Stimulated activated CD4-positive, alpha-beta T cell treated with anti-CD3 and anti-CD28 coated beads, Interleukin-15, amount 100 ng/mL, for 24 hours (primary cell): ENCODE measurements around the gene FN1.

Source experiments
- DNase-seq: peaks from one replicate; pipeline ENCODE4 v3.0.0-alpha.2; 2020

Gene FN1

DNA sequence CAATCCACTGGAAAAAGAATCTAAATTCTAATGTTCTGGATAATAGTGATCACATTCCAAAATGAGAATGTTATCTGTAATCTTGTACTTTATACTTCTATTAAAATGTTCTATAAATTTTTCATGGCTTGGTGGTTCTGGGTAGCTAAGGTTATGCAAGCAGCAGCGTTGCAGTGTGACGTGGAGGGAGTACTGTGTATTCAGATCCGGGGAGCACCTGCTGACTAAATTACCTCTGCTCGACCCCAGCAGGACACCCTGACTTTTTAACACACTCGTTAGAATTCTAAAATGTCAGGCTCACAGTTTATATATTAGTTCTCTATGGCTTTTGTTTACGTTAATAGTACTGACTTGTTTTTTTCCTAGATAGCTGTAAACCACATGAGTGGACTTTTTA, 111.1 kb downstream of the FN1 start:
- no peak for DNase-seq

DNA sequence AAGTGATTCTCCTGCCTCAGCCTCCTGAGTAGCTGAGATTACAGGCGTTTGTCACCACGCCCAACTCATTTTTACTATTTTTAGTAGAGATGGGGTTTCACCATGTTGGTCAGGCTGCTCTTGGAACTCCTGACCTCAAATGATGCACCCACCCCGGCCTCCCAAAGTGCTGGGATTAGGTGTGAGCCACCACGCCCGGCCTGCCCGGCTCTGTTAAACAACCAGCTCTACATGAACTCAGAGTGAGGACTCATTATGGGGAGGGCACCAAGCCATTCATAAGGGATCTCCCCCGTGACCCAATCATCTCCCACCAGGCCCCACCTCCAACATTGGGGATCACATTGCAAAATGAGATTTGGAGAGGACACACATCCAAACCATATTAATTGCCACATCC, 115.2 kb downstream of the FN1 start:
- DNase-seq, result no peak

DNA sequence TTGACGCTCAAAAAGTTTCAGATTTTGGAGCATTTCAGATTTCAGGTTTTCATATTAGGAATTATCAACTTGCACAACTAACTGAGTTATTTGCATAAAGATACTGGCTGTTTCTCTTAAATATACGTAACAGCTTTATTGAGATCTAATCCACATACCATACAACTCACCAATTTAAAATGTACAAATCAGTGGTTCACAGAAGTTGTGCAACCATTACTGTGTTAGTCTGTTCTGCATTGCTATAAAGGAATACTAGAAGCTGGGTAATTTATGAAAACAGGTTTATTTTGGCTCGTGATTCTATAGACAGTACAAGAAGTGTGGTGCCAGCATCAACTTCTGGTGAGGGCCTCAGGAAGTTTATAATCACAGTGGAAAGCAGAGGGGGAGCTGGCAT, 115.8 kb downstream of the FN1 start:
- DNase-seq, result no peak

DNA sequence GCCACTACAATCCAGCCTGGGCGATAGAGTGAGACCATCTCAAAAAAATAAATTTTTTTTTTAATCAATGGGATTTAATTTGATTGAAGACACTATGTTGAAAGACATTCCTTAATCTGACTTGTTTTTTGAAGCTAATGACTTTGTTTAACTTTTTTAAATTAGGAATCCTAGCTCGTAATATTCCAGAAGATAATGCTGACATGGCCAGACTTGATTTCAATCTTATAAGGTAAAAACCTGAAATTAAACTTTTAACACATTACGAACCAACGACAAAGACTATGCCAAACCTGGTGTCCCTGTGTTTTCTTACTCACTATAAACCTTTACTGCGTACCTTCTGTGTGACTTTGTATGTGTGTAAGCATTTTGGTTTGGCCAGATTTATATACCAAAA, 116.4 kb downstream of the FN1 start:
- no peak for DNase-seq

DNA sequence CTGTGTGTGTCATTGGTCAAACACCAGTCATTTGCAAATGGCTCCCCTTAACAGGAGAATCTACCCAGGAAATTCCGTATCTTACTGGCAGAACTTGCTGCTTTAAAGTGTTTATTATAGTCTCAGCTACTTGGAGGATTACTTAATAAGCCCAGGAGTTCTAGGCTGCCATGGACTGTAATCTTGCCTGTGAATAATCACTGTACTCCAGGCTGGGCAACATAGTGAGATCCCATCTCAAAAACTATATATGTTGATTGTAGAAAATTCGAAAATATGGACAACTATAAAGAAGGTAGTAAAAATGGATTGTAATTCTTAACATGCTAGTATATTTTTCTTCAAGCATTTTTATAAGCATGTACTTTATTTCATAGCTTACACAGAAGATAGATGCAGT, 119.5 kb downstream of the FN1 start:
- DNase-seq, result no peak

DNA sequence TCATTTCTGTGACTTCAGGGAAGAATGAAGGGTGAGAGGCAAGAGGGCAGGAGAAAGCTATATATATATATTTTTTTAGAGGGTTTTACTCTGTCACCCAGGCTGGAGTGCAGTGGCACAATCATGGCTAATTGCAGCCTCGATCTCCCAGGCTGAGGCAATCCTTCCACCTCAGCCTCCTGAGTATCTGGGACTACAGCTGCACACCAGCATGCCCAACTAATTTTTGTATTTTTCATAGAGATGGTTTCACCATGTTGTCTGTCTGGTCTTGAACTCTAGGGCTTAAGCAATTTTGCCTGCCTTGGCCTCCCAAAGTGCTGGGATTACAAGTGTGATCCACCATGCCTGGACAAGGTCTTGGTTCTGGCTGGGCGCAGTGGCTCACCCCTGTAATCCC, 120.6 kb downstream of the FN1 start:
- no peak for DNase-seq

DNA sequence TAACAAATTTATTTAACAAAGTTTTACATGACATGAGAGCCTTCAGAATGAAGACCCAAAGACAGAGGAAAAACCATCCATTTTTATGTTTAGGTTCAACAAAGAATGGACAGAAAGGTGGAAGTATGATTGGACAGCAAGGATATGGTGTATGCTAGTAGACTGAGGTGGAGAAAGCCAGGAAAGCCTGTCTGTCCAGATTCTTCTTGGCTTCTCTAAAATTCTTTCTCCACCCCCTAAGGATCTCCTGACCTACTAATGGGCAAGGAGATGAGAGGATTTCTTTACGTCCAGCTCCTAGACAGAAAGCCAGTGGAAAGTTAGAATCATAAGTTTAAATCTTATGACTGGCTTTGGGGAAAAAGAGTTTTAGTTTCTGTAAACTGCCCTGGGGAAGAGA, 121.0 kb downstream of the FN1 start:
- no peak for DNase-seq

DNA sequence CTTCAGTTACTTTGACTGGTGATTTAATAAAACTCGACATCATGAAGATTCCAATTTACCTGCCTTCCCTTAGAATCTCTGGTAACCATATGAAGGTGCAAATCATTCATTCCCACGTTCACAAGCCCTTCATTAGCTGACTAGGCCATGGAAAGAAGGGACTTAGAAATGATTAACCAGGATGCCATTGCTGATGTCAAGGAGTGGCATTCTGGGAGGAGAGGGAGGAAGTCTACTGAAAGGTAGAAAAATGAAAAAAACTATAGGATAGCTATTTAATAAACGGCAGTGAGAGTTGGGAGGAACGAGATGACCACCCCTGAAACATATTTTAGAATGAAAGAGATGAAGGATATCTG, 122.6 kb downstream of the FN1 start:
- no peak for DNase-seq

DNA sequence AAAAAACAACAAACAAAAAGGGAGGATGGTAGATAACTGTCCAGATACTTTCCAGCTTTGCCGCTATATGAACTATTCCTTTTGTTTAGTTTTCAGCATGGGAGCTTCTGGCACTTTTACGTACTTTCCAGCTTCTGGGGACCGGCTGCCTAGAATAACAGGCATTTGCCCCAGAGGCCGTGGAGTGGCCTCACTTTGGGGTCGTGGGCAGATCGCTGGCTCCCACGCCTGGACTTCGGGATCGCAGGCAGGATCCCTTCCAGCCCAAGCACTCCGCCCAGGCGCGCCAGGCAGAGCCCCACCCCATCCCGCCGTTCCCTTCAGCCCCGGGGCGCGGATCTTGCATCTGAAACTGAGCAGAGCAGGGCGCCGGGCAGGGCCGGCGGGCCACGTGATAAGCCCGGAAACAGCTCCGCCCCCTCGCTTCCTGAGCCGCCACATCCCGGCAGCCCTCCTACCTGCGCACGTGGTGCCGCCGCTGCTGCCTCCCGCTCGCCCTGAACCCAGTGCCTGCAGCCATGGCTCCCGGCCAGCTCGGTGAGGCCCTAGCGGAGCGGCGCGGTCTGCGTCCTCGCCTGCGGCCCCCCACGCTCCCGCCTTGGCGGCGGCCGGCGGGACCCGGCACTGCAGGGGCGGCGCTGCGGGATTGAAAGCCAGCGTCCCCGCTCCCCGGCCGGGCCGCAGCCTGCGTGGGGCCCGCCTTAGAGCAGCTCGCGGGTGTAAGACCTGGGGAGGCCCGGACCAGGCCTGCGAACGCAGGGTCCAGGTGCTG, 124.1 kb downstream of the FN1 start, which contains the start of gene ATIC:
Gene ATIC, plus strand, starts transcription at position 435 of the 772 bp plus-strand sequence. Its CDS starts 84 bp downstream, at position 519.
- DNase-seq, result peak; percentile 96

DNA sequence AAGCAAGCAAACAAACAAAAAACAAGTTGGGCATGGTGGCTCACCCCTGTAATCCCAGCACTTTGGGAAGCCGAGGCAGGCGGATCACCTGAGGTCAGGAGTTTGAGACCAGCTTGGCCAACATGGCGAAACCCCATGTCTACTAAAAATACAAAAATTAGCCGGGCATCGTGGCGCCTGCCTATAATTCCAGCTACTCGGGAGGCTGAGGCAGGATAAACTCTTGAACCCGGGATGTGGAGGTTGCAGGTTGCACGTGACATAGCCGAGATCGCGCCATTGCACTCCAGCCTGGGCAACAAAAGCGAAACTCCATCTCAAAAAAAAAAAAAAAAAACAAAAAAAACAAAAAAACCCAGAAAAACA, 124.6 kb downstream of the FN1 start:
- DNase-seq, result peak; percentile 33
